Ishikawa (cell line): ENCODE measurements around the gene PLCB1.

Source experiments
- CEBPB ChIP-seq: IDR thresholded peaks from 2 replicates; pipeline ENCODE4 v1.6.1; 2012
- CREB1 ChIP-seq: IDR thresholded peaks from 2 replicates; pipeline ENCODE4 v1.6.1; 2012; ENCODE audit warnings: low read depth
- EGR1 ChIP-seq: IDR thresholded peaks from 2 replicates; pipeline ENCODE4 v1.6.1; 2012
- EP300 ChIP-seq: IDR thresholded peaks from 2 replicates; pipeline ENCODE4 v1.6.1; 2012; ENCODE audit warnings: borderline replicate concordance
- FOXM1 ChIP-seq: IDR thresholded peaks from 2 replicates; pipeline ENCODE4 v1.6.1; 2012; ENCODE audit warnings: low read depth, borderline replicate concordance
- MAX ChIP-seq: IDR thresholded peaks from 2 replicates; pipeline ENCODE4 v1.6.1; 2012
- NFIC ChIP-seq: IDR thresholded peaks from 2 replicates; pipeline ENCODE4 v1.6.1; 2012
- RAD21 ChIP-seq: IDR thresholded peaks from 2 replicates; pipeline ENCODE4 v1.6.1; 2012; ENCODE audit warnings: low read depth
- REST ChIP-seq: IDR thresholded peaks from 2 replicates; pipeline ENCODE4 v1.6.1; 2012; ENCODE audit warnings: low read depth, mild to moderate bottlenecking
- TAF1 ChIP-seq: IDR thresholded peaks from 2 replicates; pipeline ENCODE4 v1.6.1; 2012; ENCODE audit warnings: low read depth, mild to moderate bottlenecking
- TCF12 ChIP-seq: IDR thresholded peaks from 2 replicates; pipeline ENCODE4 v1.6.1; 2012; ENCODE audit warnings: low read depth
- TEAD4 ChIP-seq: IDR thresholded peaks from 2 replicates; pipeline ENCODE4 v1.6.1; 2012
- USF1 ChIP-seq: IDR thresholded peaks from 2 replicates; pipeline ENCODE4 v1.6.1; 2012
- YY1 ChIP-seq: IDR thresholded peaks from 2 replicates; pipeline ENCODE4 v1.6.1; 2012; ENCODE audit warnings: low read depth
- ZBTB7A ChIP-seq: IDR thresholded peaks from 2 replicates; pipeline ENCODE4 v1.6.1; 2012; ENCODE audit warnings: low read depth

Gene PLCB1

GRCh38 chr20:8720089-8720488, 588.0 kb downstream of the PLCB1 start:
- TF ChIP-seq YY1 (no peak), ZBTB7A (no peak), USF1 (no peak), CREB1 (no peak), FOXM1 (no peak), NFIC (no peak), TAF1 (no peak), TCF12 (no peak), EP300 (no peak)

- TF ChIP-seq YY1 (no peak), RAD21 (peak; percentile 80), MAX (no peak), ZBTB7A (no peak)
Observed at GRCh38 chr20:8721098-8721497, 589.0 kb downstream of the PLCB1 start.

GRCh38 chr20:8722277-8722928, 590.3 kb downstream of the PLCB1 start:
- TF ChIP-seq REST (no peak), ZBTB7A (no peak), RAD21 (peak; percentile 91)

GRCh38 chr20:8723296-8723695, 591.2 kb downstream of the PLCB1 start:
- TF ChIP-seq RAD21 (no peak), ZBTB7A (no peak), TEAD4 (no peak), TCF12 (no peak), FOXM1 (no peak), YY1 (no peak), TAF1 (no peak), CEBPB (no peak), NFIC (no peak), CREB1 (no peak), EGR1 (no peak), USF1 (no peak), MAX (no peak), REST (no peak), EP300 (no peak)

- TF ChIP-seq FOXM1 (no peak), TAF1 (no peak), CREB1 (no peak), USF1 (no peak), TCF12 (no peak), REST (no peak), TEAD4 (no peak), EP300 (no peak), CEBPB (no peak), YY1 (no peak), MAX (no peak), RAD21 (no peak), EGR1 (no peak), NFIC (no peak), ZBTB7A (no peak)
Observed at GRCh38 chr20:8724884-8725283, 592.8 kb downstream of the PLCB1 start.
